GM23338 (cell line): ENCODE data around the gene ASB1. TPM values are rescaled to one million over a fixed set of nuclear protein-coding genes. Genes with fewer than 3 reads are reported as not detected.

Source experiments
- ATAC-seq: fragments of 200-7000 bp; cut with Tn5 transposase; 3 replicates; pipeline ENCODE4 v1.9.1; 2020
- DNase-seq: peaks from one replicate; pipeline ENCODE4 v3.0.0-alpha.2; 2015; ENCODE audit warnings: low spot score
- H2AFZ ChIP-seq: fragments of 200-600 bp; sonication (generic); 2 replicates; pipeline ENCODE4 v1.8.0; 2016; ENCODE audit warnings: antibody characterized with exemption, mild to moderate bottlenecking, moderate library complexity
- H3F3A ChIP-seq: fragments of 200-600 bp; sonication (generic); replicated peaks from 2 replicates; pipeline ENCODE4 v1.8.0; 2017; ENCODE audit warnings: antibody characterized with exemption, mixed run types, low read depth
- H3K27ac ChIP-seq: fragments of 200-600 bp; sonication (generic); 2 replicates; pipeline ENCODE4 v1.6.1; 2016; ENCODE audit warnings: low read depth
- H3K27me3 ChIP-seq: fragments of 200-600 bp; sonication (generic); 2 replicates; pipeline ENCODE4 v1.8.0; 2016; ENCODE audit warnings: mild to moderate bottlenecking, mixed run types, moderate library complexity; ENCODE audit not compliant: insufficient read depth
- H3K36me3 ChIP-seq: fragments of 200-600 bp; sonication (generic); 2 replicates; pipeline ENCODE4 v1.8.0; 2016; ENCODE audit warnings: mild to moderate bottlenecking; ENCODE audit not compliant: insufficient read depth
- H3K4me1 ChIP-seq: fragments of 200-600 bp; sonication (generic); 2 replicates; pipeline ENCODE4 v1.8.0; 2016; ENCODE audit warnings: mild to moderate bottlenecking, moderate library complexity; ENCODE audit not compliant: insufficient read depth
- H3K4me2 ChIP-seq: fragments of 200-600 bp; sonication (generic); 2 replicates; pipeline ENCODE4 v1.7.1; 2017; ENCODE audit warnings: mixed run types
- H3K4me3 ChIP-seq: fragments of 200-600 bp; sonication (generic); 2 replicates; pipeline ENCODE4 v1.6.1; 2016; ENCODE audit warnings: mixed run types
- H3K79me2 ChIP-seq: fragments of 200-600 bp; sonication (generic); replicated peaks from 2 replicates; pipeline ENCODE4 v1.8.0; 2017; ENCODE audit warnings: mild to moderate bottlenecking; ENCODE audit not compliant: insufficient read depth
- H3K9me2 ChIP-seq: fragments of 200-600 bp; sonication (generic); 2 replicates; pipeline ENCODE4 v1.8.0; 2017; ENCODE audit not compliant: insufficient read depth
- H4K20me1 ChIP-seq: fragments of 200-600 bp; sonication (generic); replicated peaks from 2 replicates; pipeline ENCODE4 v1.8.0; 2017; ENCODE audit warnings: mild to moderate bottlenecking; ENCODE audit not compliant: insufficient read depth
- H3K27ac Mint-ChIP-seq: 2 replicates; pipeline ENCODE4 v1.8.0; 2020; ENCODE audit warnings: inconsistent platforms, mild to moderate bottlenecking, moderate library complexity, mixed read lengths
- H3K27me3 Mint-ChIP-seq: 3 replicates; pipeline ENCODE4 v1.8.0; 2022; ENCODE audit warnings: low read depth, mild to moderate bottlenecking, moderate library complexity, mixed read lengths, inconsistent platforms; ENCODE audit not compliant: insufficient read depth, poor library complexity
- H3K36me3 Mint-ChIP-seq: 3 replicates; pipeline ENCODE4 v1.8.0; 2021; ENCODE audit warnings: low read depth, mild to moderate bottlenecking, inconsistent platforms, moderate library complexity, mixed read lengths
- H3K4me1 Mint-ChIP-seq: 3 replicates; pipeline ENCODE4 v1.8.0; 2020; ENCODE audit warnings: mild to moderate bottlenecking, inconsistent platforms, mixed read lengths
- H3K4me3 Mint-ChIP-seq: 3 replicates; pipeline ENCODE4 v1.8.0; 2021; ENCODE audit warnings: moderate library complexity, mild to moderate bottlenecking, inconsistent platforms, mixed read lengths
- H3K9me3 Mint-ChIP-seq: 3 replicates; pipeline ENCODE4 v1.8.0; 2020; ENCODE audit warnings: moderate library complexity, mild to moderate bottlenecking, inconsistent platforms, mixed read lengths
- EZH2 ChIP-seq: fragments of 200-600 bp; sonication (generic); IDR thresholded peaks from one replicate; pipeline ENCODE4 v1.8.0; 2017; ENCODE audit warnings: antibody characterized with exemption, mild to moderate bottlenecking, low read depth; ENCODE audit not compliant: unreplicated experiment
- EZH2phosphoT487 ChIP-seq: fragments of 200-600 bp; sonication (generic); IDR thresholded peaks from one replicate; pipeline ENCODE4 v1.8.1; 2018; ENCODE audit warnings: antibody characterized with exemption; ENCODE audit not compliant: unreplicated experiment
- JUNB ChIP-seq: IDR thresholded peaks from one replicate; pipeline ENCODE4 v1.6.1; 2016; ENCODE audit warnings: antibody characterized with exemption; ENCODE audit not compliant: unreplicated experiment
- NANOG ChIP-seq: IDR thresholded peaks from 2 replicates; pipeline ENCODE4 v1.6.1; 2016; ENCODE audit warnings: antibody characterized with exemption, borderline replicate concordance
- POLR2AphosphoS5 ChIP-seq: IDR thresholded peaks from 2 replicates; pipeline ENCODE4 v1.6.1; 2016; ENCODE audit warnings: antibody characterized with exemption, low read depth
- ZNF114 ChIP-seq: fragments of 250-450 bp; sonication (Bioruptor Pico); IDR thresholded peaks from 2 replicates; pipeline ENCODE4 v1.5.0; 2020; ENCODE audit warnings: mild to moderate bottlenecking, moderate library complexity
- polyA plus RNA-seq: library from polyadenylated mRNA; unstranded; fragments of >200 nt; fragmentation: Nextera tagmentation; extraction: Ambion mirVana; gene quantifications from 2 replicates; pipeline ENCODE4 v1.2.1, GENCODE V29; 2016
- total RNA-seq: library from RNA; depleted of rRNA; stranded (reverse); fragments of >200 nt; shearing (Covaris generic); gene quantifications from 2 replicates; pipeline ENCODE4 v1.2.3, GENCODE V29; 2014
- TF ChIP-seq, protein P1 (sequence below): fragments of 250-450 bp; sonication (Bioruptor Pico); IDR thresholded peaks from 2 replicates; pipeline ENCODE4 v1.5.0; 2020; ENCODE audit warnings: mild to moderate bottlenecking, moderate library complexity
- TF ChIP-seq, protein P2 (sequence below), 2 experiments: fragments of 200-600 bp in 1 of 2; sonication (generic) in 1 of 2; conservative IDR thresholded peaks; 2 replicates each; pipeline versions ENCODE4 v1.5.1 to v1.6.1; 2016 to 2017; ENCODE audit warnings: antibody characterized with exemption in 2 of 2, low read depth in 2 of 2, mild to moderate bottlenecking in 2 of 2, moderate library complexity in 1 of 2
- TF ChIP-seq, protein P3 (sequence below): IDR thresholded peaks from one replicate; pipeline ENCODE4 v1.6.1; 2018; ENCODE audit warnings: antibody characterized with exemption; ENCODE audit not compliant: unreplicated experiment
- TF ChIP-seq, protein P4 (sequence below): IDR thresholded peaks from 2 replicates; pipeline ENCODE4 v1.6.1; 2016; ENCODE audit warnings: antibody characterized with exemption

The ASB1 gene
- total and polyA plus RNA-seq, 2 experiments from 2014 or later, result 21.5 to 23.9 TPM

DNA sequence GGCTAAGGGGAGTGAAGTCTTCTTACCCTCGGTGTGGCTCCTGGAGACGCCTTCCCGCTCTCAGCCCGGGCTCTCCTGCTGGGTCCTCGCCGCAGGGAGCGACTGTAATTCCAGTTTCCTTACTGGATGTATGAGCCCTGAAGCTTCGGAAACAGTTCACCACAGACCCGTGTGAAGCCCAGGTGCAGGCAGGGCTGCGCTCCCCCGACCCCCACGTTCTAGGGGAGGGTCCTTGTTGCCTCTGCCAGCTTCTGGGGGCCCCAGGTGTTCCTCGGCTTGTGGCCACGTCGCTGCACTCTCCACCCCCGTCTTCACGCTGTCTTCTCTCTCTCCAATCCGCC, 5.1 kb upstream of the ASB1 start (continued):
- TF ChIP-seq, protein P1, sequence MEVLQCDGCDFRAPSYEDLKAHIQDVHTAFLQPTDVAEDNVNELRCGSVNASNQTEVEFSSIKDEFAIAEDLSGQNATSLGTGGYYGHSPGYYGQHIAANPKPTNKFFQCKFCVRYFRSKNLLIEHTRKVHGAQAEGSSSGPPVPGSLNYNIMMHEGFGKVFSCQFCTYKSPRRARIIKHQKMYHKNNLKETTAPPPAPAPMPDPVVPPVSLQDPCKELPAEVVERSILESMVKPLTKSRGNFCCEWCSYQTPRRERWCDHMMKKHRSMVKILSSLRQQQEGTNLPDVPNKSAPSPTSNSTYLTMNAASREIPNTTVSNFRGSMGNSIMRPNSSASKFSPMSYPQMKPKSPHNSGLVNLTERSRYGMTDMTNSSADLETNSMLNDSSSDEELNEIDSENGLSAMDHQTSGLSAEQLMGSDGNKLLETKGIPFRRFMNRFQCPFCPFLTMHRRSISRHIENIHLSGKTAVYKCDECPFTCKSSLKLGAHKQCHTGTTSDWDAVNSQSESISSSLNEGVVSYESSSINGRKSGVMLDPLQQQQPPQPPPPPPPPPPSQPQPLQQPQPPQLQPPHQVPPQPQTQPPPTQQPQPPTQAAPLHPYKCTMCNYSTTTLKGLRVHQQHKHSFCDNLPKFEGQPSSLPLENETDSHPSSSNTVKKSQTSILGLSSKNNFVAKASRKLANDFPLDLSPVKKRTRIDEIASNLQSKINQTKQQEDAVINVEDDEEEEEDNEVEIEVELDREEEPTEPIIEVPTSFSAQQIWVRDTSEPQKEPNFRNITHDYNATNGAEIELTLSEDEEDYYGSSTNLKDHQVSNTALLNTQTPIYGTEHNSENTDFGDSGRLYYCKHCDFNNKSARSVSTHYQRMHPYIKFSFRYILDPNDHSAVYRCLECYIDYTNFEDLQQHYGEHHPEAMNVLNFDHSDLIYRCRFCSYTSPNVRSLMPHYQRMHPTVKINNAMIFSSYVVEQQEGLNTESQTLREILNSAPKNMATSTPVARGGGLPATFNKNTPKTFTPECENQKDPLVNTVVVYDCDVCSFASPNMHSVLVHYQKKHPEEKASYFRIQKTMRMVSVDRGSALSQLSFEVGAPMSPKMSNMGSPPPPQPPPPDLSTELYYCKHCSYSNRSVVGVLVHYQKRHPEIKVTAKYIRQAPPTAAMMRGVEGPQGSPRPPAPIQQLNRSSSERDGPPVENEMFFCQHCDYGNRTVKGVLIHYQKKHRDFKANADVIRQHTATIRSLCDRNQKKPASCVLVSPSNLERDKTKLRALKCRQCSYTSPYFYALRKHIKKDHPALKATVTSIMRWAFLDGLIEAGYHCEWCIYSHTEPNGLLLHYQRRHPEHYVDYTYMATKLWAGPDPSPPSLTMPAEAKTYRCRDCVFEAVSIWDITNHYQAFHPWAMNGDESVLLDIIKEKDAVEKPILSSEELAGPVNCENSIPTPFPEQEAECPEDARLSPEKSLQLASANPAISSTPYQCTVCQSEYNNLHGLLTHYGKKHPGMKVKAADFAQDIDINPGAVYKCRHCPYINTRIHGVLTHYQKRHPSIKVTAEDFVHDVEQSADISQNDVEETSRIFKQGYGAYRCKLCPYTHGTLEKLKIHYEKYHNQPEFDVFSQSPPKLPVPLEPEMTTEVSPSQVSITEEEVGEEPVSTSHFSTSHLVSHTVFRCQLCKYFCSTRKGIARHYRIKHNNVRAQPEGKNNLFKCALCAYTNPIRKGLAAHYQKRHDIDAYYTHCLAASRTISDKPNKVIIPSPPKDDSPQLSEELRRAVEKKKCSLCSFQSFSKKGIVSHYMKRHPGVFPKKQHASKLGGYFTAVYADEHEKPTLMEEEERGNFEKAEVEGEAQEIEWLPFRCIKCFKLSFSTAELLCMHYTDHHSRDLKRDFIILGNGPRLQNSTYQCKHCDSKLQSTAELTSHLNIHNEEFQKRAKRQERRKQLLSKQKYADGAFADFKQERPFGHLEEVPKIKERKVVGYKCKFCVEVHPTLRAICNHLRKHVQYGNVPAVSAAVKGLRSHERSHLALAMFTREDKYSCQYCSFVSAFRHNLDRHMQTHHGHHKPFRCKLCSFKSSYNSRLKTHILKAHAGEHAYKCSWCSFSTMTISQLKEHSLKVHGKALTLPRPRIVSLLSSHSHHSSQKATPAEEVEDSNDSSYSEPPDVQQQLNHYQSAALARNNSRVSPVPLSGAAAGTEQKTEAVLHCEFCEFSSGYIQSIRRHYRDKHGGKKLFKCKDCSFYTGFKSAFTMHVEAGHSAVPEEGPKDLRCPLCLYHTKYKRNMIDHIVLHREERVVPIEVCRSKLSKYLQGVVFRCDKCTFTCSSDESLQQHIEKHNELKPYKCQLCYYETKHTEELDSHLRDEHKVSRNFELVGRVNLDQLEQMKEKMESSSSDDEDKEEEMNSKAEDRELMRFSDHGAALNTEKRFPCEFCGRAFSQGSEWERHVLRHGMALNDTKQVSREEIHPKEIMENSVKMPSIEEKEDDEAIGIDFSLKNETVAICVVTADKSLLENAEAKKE (CRISPR knock-in tag), result no peak
- TF ChIP-seq ZNF114, result no peak
- no peak for TF ChIP-seq NANOG
- TF ChIP-seq, protein P2, sequence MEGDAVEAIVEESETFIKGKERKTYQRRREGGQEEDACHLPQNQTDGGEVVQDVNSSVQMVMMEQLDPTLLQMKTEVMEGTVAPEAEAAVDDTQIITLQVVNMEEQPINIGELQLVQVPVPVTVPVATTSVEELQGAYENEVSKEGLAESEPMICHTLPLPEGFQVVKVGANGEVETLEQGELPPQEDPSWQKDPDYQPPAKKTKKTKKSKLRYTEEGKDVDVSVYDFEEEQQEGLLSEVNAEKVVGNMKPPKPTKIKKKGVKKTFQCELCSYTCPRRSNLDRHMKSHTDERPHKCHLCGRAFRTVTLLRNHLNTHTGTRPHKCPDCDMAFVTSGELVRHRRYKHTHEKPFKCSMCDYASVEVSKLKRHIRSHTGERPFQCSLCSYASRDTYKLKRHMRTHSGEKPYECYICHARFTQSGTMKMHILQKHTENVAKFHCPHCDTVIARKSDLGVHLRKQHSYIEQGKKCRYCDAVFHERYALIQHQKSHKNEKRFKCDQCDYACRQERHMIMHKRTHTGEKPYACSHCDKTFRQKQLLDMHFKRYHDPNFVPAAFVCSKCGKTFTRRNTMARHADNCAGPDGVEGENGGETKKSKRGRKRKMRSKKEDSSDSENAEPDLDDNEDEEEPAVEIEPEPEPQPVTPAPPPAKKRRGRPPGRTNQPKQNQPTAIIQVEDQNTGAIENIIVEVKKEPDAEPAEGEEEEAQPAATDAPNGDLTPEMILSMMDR (conservative IDR thresholded peaks at IDR 0.05; ENCODE audit: low read depth in 2 of 2), result no peak

DNA sequence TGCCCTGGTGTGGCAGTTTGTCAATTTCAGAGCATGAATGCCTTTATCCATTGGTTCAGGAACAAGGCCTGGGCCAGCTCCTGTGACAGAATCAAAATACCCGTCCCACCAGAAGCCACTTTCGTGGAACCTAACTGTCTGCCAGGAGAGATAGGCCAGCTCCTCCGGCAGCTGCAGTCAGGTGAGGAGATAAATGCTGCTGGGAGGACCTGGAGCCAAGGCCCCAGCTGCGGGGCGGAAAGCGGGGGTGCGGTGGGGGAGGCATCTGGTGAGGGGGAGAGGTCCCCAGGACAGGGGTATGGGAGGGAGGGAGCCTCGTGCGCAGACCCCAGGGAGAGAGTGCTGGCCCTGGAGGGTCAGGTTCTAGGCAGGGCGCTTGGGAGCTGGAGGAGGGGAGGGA, 4.4 kb upstream of the ASB1 start:
- H3K27ac Mint-ChIP-seq, result no peak overlapping the region
- peaks cover 4% of the 10 kb centered on the region; the same call in 1 of the 3 replicates for H3K9me3 Mint-ChIP-seq
- H3K36me3 Mint-ChIP-seq, result peaks cover 1% of the 10 kb centered on the region; the same call in 1 of the 3 replicates
- H3K27me3 ChIP-seq, result no peaks in the 10 kb centered on the region
- no peaks in the 10 kb centered on the region for H4K20me1 ChIP-seq
- no peak overlapping the region for H3K4me2 ChIP-seq
- no peak for ATAC-seq
- H3K27ac ChIP-seq, result no peak overlapping the region
- no peaks in the 10 kb centered on the region for H3F3A ChIP-seq
- H3K9me2 ChIP-seq, result no peaks in the 10 kb centered on the region
- peaks cover 2% of the 10 kb centered on the region for H3K79me2 ChIP-seq
- H3K27me3 Mint-ChIP-seq, result no peaks in the 10 kb centered on the region
- peaks cover 22% of the 10 kb centered on the region for H3K4me1 Mint-ChIP-seq
- no peak for DNase-seq
- peaks cover 18% of the 10 kb centered on the region for H3K4me1 ChIP-seq
- no peaks in the 10 kb centered on the region for H3K36me3 ChIP-seq
- no peak overlapping the region; the same call in 2 of the 3 replicates for H3K4me3 Mint-ChIP-seq
- no peak overlapping the region for H2AFZ ChIP-seq
- H3K4me3 ChIP-seq, result no peak overlapping the region
- TF ChIP-seq EZH2 (no peak), ZNF114 (no peak), JUNB (no peak), EZH2phosphoT487 (no peak), POLR2AphosphoS5 (no peak)
- TF ChIP-seq, protein P3, sequence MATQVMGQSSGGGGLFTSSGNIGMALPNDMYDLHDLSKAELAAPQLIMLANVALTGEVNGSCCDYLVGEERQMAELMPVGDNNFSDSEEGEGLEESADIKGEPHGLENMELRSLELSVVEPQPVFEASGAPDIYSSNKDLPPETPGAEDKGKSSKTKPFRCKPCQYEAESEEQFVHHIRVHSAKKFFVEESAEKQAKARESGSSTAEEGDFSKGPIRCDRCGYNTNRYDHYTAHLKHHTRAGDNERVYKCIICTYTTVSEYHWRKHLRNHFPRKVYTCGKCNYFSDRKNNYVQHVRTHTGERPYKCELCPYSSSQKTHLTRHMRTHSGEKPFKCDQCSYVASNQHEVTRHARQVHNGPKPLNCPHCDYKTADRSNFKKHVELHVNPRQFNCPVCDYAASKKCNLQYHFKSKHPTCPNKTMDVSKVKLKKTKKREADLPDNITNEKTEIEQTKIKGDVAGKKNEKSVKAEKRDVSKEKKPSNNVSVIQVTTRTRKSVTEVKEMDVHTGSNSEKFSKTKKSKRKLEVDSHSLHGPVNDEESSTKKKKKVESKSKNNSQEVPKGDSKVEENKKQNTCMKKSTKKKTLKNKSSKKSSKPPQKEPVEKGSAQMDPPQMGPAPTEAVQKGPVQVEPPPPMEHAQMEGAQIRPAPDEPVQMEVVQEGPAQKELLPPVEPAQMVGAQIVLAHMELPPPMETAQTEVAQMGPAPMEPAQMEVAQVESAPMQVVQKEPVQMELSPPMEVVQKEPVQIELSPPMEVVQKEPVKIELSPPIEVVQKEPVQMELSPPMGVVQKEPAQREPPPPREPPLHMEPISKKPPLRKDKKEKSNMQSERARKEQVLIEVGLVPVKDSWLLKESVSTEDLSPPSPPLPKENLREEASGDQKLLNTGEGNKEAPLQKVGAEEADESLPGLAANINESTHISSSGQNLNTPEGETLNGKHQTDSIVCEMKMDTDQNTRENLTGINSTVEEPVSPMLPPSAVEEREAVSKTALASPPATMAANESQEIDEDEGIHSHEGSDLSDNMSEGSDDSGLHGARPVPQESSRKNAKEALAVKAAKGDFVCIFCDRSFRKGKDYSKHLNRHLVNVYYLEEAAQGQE, result no peak
- TF ChIP-seq, protein P4, sequence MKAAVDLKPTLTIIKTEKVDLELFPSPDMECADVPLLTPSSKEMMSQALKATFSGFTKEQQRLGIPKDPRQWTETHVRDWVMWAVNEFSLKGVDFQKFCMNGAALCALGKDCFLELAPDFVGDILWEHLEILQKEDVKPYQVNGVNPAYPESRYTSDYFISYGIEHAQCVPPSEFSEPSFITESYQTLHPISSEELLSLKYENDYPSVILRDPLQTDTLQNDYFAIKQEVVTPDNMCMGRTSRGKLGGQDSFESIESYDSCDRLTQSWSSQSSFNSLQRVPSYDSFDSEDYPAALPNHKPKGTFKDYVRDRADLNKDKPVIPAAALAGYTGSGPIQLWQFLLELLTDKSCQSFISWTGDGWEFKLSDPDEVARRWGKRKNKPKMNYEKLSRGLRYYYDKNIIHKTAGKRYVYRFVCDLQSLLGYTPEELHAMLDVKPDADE, result no peak
- TF ChIP-seq, protein P2 (conservative IDR thresholded peaks at IDR 0.05; ENCODE audit: low read depth in 2 of 2), result no peak
